KOPT-K1 (cell line): ENCODE data around the gene FAM186B.
"Not testable (repeated sequence)": the region's sequence is repeated elsewhere in the genome, so short reads cannot be mapped to it uniquely, and the experiment has no call there.

Experiments
- H3K27ac ChIP-seq: fragments of 200-600 bp; sonication (generic); 2 replicates; pipeline ENCODE4 v1.5.1; 2016; ENCODE audit warnings: antibody characterized with exemption, mild to moderate bottlenecking, low read depth, low read length; ENCODE audit not compliant: poor library complexity, severe bottlenecking
- H3K36me3 ChIP-seq: fragments of 200-600 bp; sonication (generic); 2 replicates; pipeline ENCODE4 v1.5.1; 2017; ENCODE audit warnings: antibody characterized with exemption, mild to moderate bottlenecking, low read length, moderate library complexity; ENCODE audit not compliant: insufficient read depth
- H3K9me3 ChIP-seq: fragments of 200-600 bp; sonication (generic); 2 replicates; pipeline ENCODE4 v1.5.1; 2017; ENCODE audit warnings: antibody characterized with exemption, low read length, mild to moderate bottlenecking; ENCODE audit not compliant: insufficient read depth, poor library complexity, severe bottlenecking

The FAM186B gene

GRCh38 chr12:49605539-49605938 lies at the start of gene FAM186B:
Gene FAM186B, minus strand, starts transcription at chr12:49605639. Its CDS starts 162 bp downstream, at chr12:49605477.
- not testable (repeated sequence) for H3K9me3 ChIP-seq, H3K27ac ChIP-seq, H3K36me3 ChIP-seq

- Histone ChIP-seq H3K9me3 (no peaks in the 10 kb centered on the region), H3K36me3 (peaks cover 96% of the 10 kb centered on the region), H3K27ac (no peak overlapping the region)
Measured at GRCh38 chr12:49654715-49655114, 49.3 kb upstream of the FAM186B start.

GRCh38 chr12:49652921-49653520 lies 47.6 kb upstream of the FAM186B start:
- Histone ChIP-seq H3K9me3 (no peaks in the 10 kb centered on the region), H3K27ac (no peak overlapping the region), H3K36me3 (peaks cover 98% of the 10 kb centered on the region)

DNA sequence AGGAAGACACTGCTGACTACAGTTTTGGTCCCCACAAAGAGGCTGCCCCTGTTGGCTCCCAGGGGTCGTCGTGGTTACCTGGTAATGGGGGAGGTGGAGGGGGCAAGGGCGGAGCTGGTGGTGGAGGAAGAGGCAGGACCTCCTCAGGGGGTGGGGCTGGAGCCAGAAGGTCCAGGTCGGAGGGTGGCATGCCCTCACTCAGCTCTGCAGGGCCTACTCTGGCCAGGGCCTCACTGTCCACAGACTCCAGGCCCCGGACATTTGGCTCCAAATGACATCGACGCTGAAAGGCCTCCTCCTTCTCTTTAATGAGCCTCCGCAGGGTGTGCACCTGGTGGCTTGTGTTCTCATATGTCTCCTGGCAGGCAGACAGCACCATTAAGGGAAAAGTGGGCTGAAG lies 46.4 kb upstream of the FAM186B start:
- H3K27ac ChIP-seq = no peak overlapping the region
- peaks cover 98% of the 10 kb centered on the region for H3K36me3 ChIP-seq
- no peaks in the 10 kb centered on the region for H3K9me3 ChIP-seq

GRCh38 chr12:49649892-49650291 lies 44.5 kb upstream of the FAM186B start:
- Histone ChIP-seq H3K27ac (no peak overlapping the region), H3K36me3 (peaks cover 98% of the 10 kb centered on the region), H3K9me3 (no peaks in the 10 kb centered on the region)

DNA sequence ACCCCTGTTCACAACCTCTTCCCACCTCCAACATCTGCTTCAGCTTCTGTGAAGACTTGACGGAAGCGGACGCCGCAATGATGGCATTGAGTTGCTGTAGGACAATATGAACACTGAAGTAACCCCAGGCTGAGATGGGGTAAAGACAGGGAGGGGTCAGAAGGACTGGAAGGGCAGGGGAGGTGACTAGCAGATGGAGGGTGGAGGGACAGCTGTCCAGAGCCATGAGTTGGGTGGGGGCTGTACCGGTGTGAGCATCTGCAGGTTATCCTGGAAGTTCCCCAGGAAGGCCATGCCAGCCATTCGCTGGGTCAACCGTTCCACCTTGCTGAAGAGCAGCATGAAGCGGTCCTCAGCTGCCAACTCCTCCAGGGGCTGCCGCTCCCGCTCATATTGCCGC lies 44.0 kb upstream of the FAM186B start:
- peaks cover 97% of the 10 kb centered on the region for H3K36me3 ChIP-seq
- no peaks in the 10 kb centered on the region for H3K9me3 ChIP-seq
- H3K27ac ChIP-seq = peak overlapping the region; percentile 25

- Histone ChIP-seq H3K36me3 (peaks cover 93% of the 10 kb centered on the region), H3K9me3 (no peaks in the 10 kb centered on the region), H3K27ac (peak overlapping the region; percentile 25)
Measured at GRCh38 chr12:49648712-49649003, 43.2 kb upstream of the FAM186B start.

DNA sequence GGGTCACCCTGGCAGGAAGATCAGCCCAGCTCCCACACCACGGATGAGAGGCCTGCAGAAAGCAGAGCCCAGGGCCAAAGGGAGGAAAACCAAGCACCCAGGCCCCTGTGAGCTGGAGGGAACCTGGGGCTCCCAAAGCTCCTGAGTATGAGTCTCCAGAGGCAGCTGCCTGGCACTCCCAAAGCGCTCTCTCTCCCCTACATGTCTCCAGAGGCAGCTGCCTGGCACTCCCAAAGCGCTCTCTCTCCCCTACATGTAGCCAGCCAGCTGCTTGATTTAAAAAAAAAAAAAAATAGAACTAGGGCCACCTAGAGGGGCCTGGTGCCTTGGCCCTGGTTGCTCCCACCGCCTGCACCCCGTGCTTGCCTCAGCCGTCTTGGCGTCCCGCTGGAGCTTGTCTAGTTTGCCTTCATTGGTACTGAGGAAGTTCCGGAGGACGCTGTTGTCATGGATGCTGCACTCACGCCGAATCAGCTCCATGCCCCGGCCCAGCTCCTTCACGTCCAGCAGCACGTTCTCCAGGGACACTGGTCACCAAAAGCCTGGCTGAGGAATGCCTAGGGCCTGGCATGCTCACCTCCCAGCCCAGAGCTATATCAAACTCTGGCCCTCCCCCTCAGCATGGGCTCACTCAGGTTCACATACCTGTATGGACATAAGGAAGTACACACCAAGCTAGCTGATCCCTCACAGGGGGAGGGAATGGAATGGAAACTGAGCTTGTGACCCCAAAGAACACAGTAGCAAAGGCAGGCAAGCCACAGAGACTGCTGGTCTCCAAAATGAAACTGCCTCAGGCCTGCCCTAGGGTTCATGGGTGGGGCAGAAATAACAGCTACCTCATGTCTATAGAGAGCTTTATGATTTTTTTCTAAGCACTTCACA lies 42.6 kb upstream of the FAM186B start:
- H3K36me3 ChIP-seq = peaks cover 92% of the 10 kb centered on the region
- peak overlapping the region; percentile 35 for H3K27ac ChIP-seq
- H3K9me3 ChIP-seq = no peaks in the 10 kb centered on the region

DNA sequence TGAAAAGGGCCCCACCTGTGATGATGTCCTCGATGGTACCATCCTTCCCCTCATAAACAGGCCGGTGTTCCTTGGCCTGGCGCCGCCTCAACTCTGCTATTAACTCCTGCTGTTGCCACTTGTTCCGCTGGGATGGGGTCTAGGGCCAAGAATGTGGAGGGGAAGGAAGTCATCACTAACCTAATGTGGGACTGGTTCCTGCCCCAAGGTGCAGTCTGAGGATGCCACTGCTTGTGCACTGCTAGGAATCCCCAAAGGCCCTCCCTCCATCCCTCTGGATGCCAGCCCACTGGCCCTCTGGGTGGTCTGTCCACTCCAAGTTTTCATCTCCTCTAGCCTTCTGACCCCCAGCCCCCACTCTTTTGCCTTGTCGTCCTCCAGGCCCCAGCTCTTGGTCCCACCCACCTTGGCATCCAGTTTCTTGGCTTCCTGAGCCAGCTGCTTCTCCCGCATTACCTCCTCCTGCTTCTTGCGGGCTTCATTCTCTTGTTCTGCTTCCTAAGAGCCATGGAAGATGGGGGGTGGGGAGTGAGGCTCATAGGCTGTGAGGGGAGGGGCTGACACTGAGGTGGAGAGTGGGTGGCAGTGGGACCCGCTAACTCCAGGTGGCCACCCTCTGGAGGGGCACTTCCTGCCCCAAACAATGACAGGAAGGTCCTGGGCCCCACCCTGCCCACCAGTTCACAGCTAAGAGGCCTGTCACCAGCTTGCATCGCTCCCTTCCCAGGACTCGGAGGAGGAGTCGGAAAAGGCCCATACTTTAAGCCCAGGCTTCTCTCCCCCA lies 41.6 kb upstream of the FAM186B start:
- peak overlapping the region; percentile 35 for H3K27ac ChIP-seq
- H3K9me3 ChIP-seq = no peaks in the 10 kb centered on the region
- H3K36me3 ChIP-seq = peaks cover 88% of the 10 kb centered on the region

- Histone ChIP-seq H3K27ac (peak overlapping the region; percentile 53), H3K9me3 (no peaks in the 10 kb centered on the region), H3K36me3 (peaks cover 82% of the 10 kb centered on the region)
Measured at GRCh38 chr12:49646331-49646830, 40.9 kb upstream of the FAM186B start.

GRCh38 chr12:49645146-49646039 lies 40.0 kb upstream of the FAM186B start:
- Histone ChIP-seq H3K36me3 (peaks cover 73% of the 10 kb centered on the region), H3K9me3 (no peaks in the 10 kb centered on the region), H3K27ac (peak overlapping the region; percentile 53)

DNA sequence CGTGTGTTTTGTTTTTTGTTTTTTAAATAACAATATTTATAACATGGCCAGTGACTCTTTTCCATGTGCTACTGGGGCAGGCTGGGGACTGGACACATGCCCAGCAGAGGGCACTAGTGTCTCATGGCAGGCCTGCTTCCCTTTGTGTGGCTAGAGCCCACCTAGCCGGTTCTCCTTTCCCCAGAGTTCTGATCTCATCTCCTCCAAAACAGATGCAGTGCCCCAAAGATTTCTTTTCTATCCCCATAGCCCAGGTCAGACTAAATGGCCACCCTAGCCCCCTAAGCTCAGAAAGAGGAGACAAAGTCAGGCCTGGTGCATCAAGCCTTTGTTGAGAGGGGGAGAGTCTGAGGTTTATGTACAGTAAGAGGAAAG lies 39.2 kb upstream of the FAM186B start:
- Histone ChIP-seq H3K27ac (peak overlapping the region; percentile 53), H3K9me3 (no peaks in the 10 kb centered on the region), H3K36me3 (peaks cover 65% of the 10 kb centered on the region)

- Histone ChIP-seq H3K27ac (no peak overlapping the region), H3K36me3 (peaks cover 60% of the 10 kb centered on the region)
Measured at GRCh38 chr12:49643961-49644619, 38.7 kb upstream of the FAM186B start.

DNA sequence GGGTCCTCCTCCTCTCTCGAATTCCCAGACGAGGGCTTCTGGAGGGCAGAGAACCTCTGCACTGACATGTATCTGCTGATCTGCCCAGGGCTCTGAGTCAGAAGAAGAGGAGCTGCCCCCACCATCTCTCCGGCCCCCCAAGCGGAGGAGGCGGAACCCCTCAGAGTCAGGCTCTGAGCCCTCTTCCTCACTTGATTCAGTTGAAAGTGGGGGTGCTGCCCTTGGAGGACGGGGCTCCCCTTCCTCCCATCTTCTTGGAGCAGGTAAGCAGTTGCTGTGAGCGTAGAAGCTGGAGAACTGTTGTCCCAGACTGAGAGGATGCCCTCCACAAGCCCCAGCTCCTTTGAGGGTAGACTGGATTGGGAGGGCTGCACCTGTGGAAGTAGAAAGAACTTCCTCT lies 37.7 kb upstream of the FAM186B start:
- H3K27ac ChIP-seq = no peak overlapping the region
- H3K9me3 ChIP-seq = no peaks in the 10 kb centered on the region
- H3K36me3 ChIP-seq = peaks cover 50% of the 10 kb centered on the region

More at GRCh38 chr12:49643961-49644619, 38.7 kb upstream of the FAM186B start:
- no peaks in the 10 kb centered on the region for H3K9me3 ChIP-seq
